Skeletal muscle tissue (tissue), 4 donors: ENCODE measurements around the gene SELENOF. TPM values are rescaled to one million over a fixed set of nuclear protein-coding genes. Genes with fewer than 3 reads are reported as not detected.
"Not testable (repeated sequence)": the region's sequence is repeated elsewhere in the genome, so short reads cannot be mapped to it uniquely, and the experiment has no call there.

Source experiments
- H3K27ac ChIP-seq: one replicate; pipeline ENCODE4 v1.7.0; 2013; ENCODE audit warnings: mild to moderate bottlenecking, low read depth, low read length, inconsistent platforms
- H3K27me3 ChIP-seq, 3 donors: one replicate each; pipeline ENCODE4 v1.7.0; 2013; ENCODE audit warnings: low read length in 3 of 3; ENCODE audit not compliant: control insufficient read depth in 3 of 3, insufficient read depth in 3 of 3
- H3K36me3 ChIP-seq, 3 donors: one replicate each; pipeline ENCODE4 v1.7.0; 2013; ENCODE audit warnings: low read length in 3 of 3; ENCODE audit not compliant: control insufficient read depth in 3 of 3, insufficient read depth in 3 of 3
- H3K4me1 ChIP-seq, 3 donors: one replicate each; pipeline ENCODE4 v1.7.0; 2013; ENCODE audit warnings: low read length in 3 of 3, mild to moderate bottlenecking in 3 of 3; ENCODE audit not compliant: control insufficient read depth in 3 of 3, insufficient read depth in 3 of 3
- H3K4me3 ChIP-seq, 3 donors: one replicate each; pipeline ENCODE4 v1.7.0; 2013; ENCODE audit warnings: low read length in 3 of 3
- H3K9ac ChIP-seq, 3 donors: one replicate each; pipeline ENCODE4 v1.7.0; 2013; ENCODE audit warnings: low read length in 3 of 3, mild to moderate bottlenecking in 3 of 3, moderate library complexity in 2 of 3, low read depth in 1 of 3
- H3K9me3 ChIP-seq, 3 donors: one replicate each; pipeline ENCODE4 v1.7.0; 2013; ENCODE audit warnings: low read length in 3 of 3; ENCODE audit not compliant: control insufficient read depth in 3 of 3
- total RNA-seq: library from RNA; depleted of rRNA; stranded (reverse); fragments of >200 nt; gene quantifications from one replicate; pipeline ENCODE4 v1.2.3, GENCODE V29; 2014
- donor health status: Osteomylitis.

The SELENOF gene
- total RNA-seq, 1 donor from 2014 or later: 101 TPM

DNA sequence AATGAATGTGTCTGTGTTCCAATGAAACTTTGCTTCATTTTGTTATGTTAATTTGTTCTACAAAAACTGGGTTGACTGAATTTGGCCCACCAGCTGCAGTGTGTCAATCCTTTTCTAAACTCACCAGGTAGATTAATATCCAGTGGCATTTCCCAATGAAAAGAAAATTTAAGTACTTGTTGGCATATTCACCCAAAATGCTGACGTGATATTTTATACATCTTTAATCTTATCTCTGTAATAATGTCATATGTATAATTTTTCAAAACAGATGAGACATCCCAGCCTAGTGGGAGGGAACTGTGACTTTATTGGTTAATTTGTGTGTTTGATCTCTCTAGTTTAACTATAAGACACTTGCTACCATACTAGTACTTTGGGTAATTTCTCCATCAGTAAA lies 8.1 kb downstream of the SELENOF start:
- H3K27me3 ChIP-seq: no peaks in the 10 kb centered on the region
- peaks cover 0 to 10% (median 0%) of the 10 kb centered on the region in 3 donors for H3K36me3 ChIP-seq
- H3K4me3 ChIP-seq: no peak overlapping the region
- no peaks in the 10 kb centered on the region for H3K9me3 ChIP-seq
- no peak overlapping the region for H3K27ac ChIP-seq
- no peak overlapping the region for H3K9ac ChIP-seq
- H3K4me1 ChIP-seq: peaks cover 0 to 10% (median 8%) of the 10 kb centered on the region in 3 donors

DNA sequence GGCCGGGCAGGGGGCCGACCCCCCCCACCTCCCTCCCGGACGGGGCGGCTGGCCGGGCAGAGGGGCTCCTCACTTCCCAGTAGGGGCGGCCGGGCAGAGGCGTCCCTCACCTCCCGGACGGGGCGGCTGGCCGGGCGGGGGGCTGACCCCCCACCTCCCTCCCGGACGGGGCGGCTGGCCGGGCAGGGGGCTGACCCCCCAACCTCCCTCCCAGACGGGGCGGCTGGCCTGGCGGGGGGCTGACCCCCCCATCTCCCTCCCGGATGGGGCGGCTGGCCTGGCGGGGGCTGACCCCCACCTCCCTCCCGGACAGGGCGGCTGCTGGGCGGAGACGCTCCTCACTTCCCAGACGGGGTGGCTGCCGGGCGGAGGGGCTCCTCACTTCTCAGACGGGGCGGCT lies 14.5 kb downstream of the SELENOF start:
- H3K4me3 ChIP-seq, H3K4me1 ChIP-seq, H3K9me3 ChIP-seq, H3K27ac ChIP-seq, H3K9ac ChIP-seq, H3K27me3 ChIP-seq: not testable (repeated sequence)
- peaks cover 0 to 12% (median 0%) of the 10 kb centered on the region in 3 donors for H3K36me3 ChIP-seq

- H3K4me1 ChIP-seq: no peaks in the 10 kb centered on the region
- no peaks in the 10 kb centered on the region for H3K9me3 ChIP-seq
- H3K27me3 ChIP-seq: no peaks in the 10 kb centered on the region
- H3K4me3 ChIP-seq: no peak overlapping the region
- H3K9ac ChIP-seq: no peak overlapping the region
- no peak overlapping the region for H3K27ac ChIP-seq
- no peaks in the 10 kb centered on the region for H3K36me3 ChIP-seq
Measured at GRCh38 chr1:86888327-86888726, 25.6 kb downstream of the SELENOF start.

- H3K9me3 ChIP-seq: no peaks in the 10 kb centered on the region
- H3K4me1 ChIP-seq: no peaks in the 10 kb centered on the region
Measured at GRCh38 chr1:86887479-86888162, 26.3 kb downstream of the SELENOF start.

DNA sequence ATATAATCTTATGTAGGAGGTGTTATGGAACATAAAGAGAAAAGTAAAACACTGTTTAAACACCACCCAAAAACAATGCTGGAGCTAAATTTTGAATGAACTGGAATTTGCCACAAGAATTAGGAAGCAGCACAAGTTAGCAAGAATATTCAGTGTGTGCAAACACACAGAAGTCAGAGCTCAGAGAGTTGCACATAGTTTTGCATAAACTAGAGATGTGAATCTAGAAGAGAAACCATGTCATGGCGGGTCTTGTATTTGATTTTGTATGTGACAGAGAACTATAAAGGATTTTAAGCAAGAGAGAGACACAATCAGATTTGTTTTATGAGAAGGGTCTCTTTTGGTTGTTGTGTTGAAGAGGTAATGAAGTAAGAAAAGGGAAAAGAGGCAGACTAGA lies 38.2 kb downstream of the SELENOF start:
- H3K4me3 ChIP-seq: no peak overlapping the region
- peaks cover 0 to 4% (median 0%) of the 10 kb centered on the region in 3 donors for H3K36me3 ChIP-seq
- H3K9me3 ChIP-seq: no peaks in the 10 kb centered on the region
- no peaks in the 10 kb centered on the region for H3K4me1 ChIP-seq
- H3K9ac ChIP-seq: no peak overlapping the region
- H3K27ac ChIP-seq: no peak overlapping the region
- H3K27me3 ChIP-seq: no peaks in the 10 kb centered on the region

More at GRCh38 chr1:86887479-86888162, 26.3 kb downstream of the SELENOF start:
- Histone ChIP-seq H3K27ac (no peak overlapping the region), H3K9ac (no peak overlapping the region), H3K27me3 (no peaks in the 10 kb centered on the region), H3K4me3 (no peak overlapping the region), H3K36me3 (no peaks in the 10 kb centered on the region)

- H3K4me1 ChIP-seq: no peaks in the 10 kb centered on the region
- peaks cover 0 to 2% (median 0%) of the 10 kb centered on the region in 3 donors for H3K36me3 ChIP-seq
- no peaks in the 10 kb centered on the region for H3K9me3 ChIP-seq
- H3K4me3 ChIP-seq: no peak overlapping the region
- no peaks in the 10 kb centered on the region for H3K27me3 ChIP-seq
- H3K27ac ChIP-seq: no peak overlapping the region
- H3K9ac ChIP-seq: no peak overlapping the region
Measured at GRCh38 chr1:86872086-86872485, 41.8 kb downstream of the SELENOF start.

- Histone ChIP-seq H3K4me1 (no peaks in the 10 kb centered on the region), H3K27me3 (no peaks in the 10 kb centered on the region), H3K9ac (no peak overlapping the region), H3K27ac (no peak overlapping the region), H3K4me3 (no peak overlapping the region), H3K36me3 (no peaks in the 10 kb centered on the region), H3K9me3 (no peaks in the 10 kb centered on the region)
Measured at GRCh38 chr1:86871001-86871400, 42.9 kb downstream of the SELENOF start.

GRCh38 chr1:86868477-86868876 lies 45.4 kb downstream of the SELENOF start:
- Histone ChIP-seq H3K36me3 (no peaks in the 10 kb centered on the region), H3K9me3 (no peaks in the 10 kb centered on the region), H3K9ac (no peak overlapping the region), H3K27ac (no peak overlapping the region), H3K4me3 (no peak overlapping the region), H3K4me1 (no peaks in the 10 kb centered on the region), H3K27me3 (no peaks in the 10 kb centered on the region)

DNA sequence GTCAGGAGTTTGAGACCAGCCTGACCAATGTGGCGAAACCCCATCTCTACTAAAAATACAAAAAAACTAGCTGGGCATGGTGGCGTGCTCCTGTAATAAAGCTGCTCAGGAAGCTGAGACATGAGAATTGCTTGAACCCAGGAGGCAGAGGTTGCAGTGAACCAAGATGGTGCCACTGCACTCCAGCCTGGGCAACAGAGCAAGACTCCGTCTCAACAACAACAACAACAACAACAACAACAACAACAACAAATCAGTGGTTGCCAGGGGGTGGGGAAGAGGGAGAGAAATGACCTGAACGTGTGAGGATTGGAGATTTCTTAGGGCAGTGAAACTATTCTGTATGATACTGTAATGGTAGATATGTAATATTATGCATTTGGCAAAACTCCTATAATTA lies 46.6 kb downstream of the SELENOF start:
- H3K27ac ChIP-seq: not testable (repeated sequence)

DNA sequence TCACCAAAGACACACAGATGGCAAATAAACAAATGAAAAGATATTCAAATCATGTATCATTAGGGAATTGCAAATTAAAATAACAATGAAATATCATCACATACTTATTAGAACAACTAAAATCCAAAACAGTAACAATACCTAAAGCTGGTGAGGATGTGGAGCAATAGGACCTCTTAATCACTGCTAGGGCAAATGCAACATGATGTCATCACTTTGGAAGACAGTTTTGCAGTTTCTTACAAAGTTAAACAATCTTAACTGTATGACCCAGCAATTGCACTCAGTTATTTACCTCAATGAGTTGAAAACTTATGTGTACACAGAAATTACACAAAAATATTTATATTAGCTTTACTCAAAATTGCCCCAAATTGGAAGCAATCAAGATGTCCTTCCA lies 47.3 kb downstream of the SELENOF start:
- no peak overlapping the region for H3K27ac ChIP-seq
- H3K4me1 ChIP-seq: no peaks in the 10 kb centered on the region
- no peaks in the 10 kb centered on the region for H3K27me3 ChIP-seq
- no peaks in the 10 kb centered on the region for H3K36me3 ChIP-seq
- H3K9me3 ChIP-seq: no peaks in the 10 kb centered on the region
- H3K9ac ChIP-seq: no peak overlapping the region
- no peak overlapping the region for H3K4me3 ChIP-seq

More for the DNA sequence above, 46.6 kb downstream of the SELENOF start:
- not testable (repeated sequence) for H3K9ac ChIP-seq, H3K36me3 ChIP-seq, H3K9me3 ChIP-seq, H3K4me3 ChIP-seq, H3K27me3 ChIP-seq, H3K4me1 ChIP-seq
